ENCODE data around the gene MUSTN1.

The MUSTN1 gene

DNA sequence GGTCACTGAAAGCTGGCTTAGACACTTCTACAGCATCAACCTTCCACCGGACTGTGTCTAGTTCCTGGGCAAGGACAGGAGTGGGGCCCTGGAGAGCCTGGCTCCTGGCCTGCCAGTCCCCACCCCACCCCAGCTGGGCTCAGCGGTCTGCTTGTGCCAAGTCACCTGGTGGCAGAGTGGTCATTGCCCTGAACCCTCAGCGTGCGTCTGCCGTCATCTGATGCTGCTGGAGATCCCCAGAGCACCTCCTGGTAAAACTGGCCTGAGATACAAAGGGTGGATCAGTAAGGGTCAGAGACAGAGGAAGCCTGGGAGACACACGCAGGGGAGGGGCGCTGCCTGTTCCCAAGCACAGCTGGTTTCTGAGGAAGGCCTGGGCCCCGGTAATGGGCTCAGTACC lies 21.0 kb downstream of the MUSTN1 start:
- no peak overlapping the region for H3K4me3 ChIP-seq (replicated peaks; ENCODE audit: low read depth, low read length)
- TF ChIP-seq, protein P1, sequence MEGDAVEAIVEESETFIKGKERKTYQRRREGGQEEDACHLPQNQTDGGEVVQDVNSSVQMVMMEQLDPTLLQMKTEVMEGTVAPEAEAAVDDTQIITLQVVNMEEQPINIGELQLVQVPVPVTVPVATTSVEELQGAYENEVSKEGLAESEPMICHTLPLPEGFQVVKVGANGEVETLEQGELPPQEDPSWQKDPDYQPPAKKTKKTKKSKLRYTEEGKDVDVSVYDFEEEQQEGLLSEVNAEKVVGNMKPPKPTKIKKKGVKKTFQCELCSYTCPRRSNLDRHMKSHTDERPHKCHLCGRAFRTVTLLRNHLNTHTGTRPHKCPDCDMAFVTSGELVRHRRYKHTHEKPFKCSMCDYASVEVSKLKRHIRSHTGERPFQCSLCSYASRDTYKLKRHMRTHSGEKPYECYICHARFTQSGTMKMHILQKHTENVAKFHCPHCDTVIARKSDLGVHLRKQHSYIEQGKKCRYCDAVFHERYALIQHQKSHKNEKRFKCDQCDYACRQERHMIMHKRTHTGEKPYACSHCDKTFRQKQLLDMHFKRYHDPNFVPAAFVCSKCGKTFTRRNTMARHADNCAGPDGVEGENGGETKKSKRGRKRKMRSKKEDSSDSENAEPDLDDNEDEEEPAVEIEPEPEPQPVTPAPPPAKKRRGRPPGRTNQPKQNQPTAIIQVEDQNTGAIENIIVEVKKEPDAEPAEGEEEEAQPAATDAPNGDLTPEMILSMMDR (IDR thresholded peaks at IDR 0.05; ENCODE audit: low read length, missing control alignments), result no peak
- DNase-seq (ENCODE audit: low read depth), result no peak

DNA sequence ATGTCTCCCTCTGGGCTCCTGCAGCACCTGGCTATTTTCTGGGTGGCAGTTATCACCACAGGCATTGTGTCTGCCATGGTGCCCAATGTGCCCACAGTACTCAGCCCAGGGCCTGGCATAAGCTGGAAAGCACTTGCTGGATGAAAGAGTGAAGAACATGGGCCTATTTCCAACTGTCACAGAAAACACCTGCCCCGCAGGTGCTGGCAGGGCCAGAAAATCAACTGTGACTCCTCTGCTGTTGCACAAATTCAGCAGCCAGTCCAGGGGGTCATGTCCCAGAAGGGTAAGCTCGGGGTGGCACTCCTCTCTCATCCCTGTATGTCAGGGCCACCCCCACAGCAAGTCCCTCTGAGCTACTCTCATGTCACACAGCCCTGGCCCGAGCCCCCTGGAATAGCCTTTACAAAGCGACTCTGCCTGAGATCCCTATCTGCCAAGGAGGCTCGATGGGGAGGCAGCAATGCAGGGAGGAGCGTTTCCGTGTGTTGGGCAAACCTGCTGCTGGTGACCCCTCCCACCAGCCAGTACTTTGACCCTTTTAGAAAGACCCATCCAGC lies 23.3 kb downstream of the MUSTN1 start:
- TF ChIP-seq, protein P1 (IDR thresholded peaks at IDR 0.05; ENCODE audit: low read length, missing control alignments), result no peak
- no peak for DNase-seq (ENCODE audit: low read depth)
- H3K4me3 ChIP-seq (replicated peaks; ENCODE audit: low read depth, low read length), result no peak overlapping the region

DNA sequence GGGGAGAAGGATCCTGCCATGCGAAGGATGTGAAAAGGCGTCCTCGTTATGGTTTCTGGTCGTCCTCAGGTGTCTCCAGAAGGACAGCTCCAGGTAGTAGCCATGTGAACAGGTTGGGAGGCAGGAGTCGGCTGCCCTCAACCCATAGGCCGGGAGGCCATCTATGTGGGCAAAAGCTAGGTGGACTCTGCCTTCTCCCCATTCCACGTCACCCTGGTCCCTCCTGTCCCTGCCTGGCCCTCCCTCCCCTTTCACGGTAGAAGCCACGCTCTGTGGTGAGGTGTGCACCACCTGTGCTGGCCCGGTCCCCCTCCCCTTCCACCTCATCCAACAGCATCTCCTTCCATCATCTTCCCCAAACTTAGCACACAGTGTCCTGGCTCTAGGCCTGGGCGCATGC lies 23.9 kb downstream of the MUSTN1 start:
- TF ChIP-seq, protein P1 (IDR thresholded peaks at IDR 0.05; ENCODE audit: low read length, missing control alignments), result no peak
- H3K4me3 ChIP-seq (replicated peaks; ENCODE audit: low read depth, low read length), result no peak overlapping the region
- no peak for DNase-seq (ENCODE audit: low read depth)

DNA sequence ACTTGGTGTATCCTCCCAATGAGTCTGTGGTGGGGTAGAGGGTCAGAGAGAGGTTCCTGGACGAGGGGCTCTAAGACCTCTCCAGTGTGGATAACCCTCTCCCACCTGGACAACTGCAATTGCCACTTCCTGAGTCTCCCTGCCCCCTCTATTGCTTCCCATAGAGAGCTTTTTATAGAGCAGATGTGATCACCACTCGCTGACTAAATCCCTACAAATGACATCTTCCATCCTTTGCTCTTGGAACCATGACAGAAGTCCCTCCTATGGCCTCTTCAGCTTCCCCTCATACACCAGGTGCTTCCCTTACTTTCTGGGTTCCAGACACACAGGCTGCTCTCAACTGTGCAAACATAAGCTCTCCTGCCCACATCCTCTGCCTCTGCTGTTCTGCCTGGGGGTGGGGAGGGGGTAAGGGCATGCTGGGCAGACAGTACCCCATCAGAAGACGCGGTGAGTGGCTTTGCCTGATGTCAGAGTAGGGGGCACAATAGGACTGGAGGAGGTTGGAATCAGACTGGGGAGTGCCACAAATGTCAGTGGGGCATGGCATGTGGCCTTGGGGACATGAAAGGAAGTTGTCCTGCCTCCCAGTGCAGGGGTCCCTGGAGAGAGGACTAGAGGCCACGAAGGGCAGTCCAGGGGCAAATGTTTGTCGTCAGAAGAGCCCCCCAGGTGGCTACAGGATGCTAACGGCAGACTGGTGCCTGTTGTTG lies 25.0 kb downstream of the MUSTN1 start:
- DNase-seq (ENCODE audit: low read depth), result no peak
- TF ChIP-seq, protein P1 (IDR thresholded peaks at IDR 0.05; ENCODE audit: low read length, missing control alignments), result no peak
- H3K4me3 ChIP-seq (replicated peaks; ENCODE audit: low read depth, low read length), result no peak overlapping the region

DNA sequence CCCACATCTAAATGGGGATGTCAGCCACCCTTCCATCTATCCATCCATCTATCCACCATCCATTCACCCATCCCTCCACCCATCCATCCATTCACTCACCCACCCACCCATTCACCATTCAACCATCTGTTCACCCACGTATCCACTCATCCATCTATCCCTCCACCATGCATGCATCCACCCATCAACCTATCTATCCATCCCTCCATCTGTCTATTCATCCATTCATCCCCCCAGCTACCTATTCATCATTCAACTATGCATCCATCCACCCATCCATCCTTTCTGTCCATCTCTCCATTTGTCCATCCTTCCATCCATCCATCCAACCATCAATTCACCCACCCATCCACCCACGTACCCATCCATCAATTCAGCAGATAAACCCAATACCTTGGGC lies 25.7 kb downstream of the MUSTN1 start:
- TF ChIP-seq, protein P1 (IDR thresholded peaks at IDR 0.05; ENCODE audit: low read length, missing control alignments), result no peak
- H3K4me3 ChIP-seq (replicated peaks; ENCODE audit: low read depth, low read length), result no peak overlapping the region
- no peak for DNase-seq (ENCODE audit: low read depth)

DNA sequence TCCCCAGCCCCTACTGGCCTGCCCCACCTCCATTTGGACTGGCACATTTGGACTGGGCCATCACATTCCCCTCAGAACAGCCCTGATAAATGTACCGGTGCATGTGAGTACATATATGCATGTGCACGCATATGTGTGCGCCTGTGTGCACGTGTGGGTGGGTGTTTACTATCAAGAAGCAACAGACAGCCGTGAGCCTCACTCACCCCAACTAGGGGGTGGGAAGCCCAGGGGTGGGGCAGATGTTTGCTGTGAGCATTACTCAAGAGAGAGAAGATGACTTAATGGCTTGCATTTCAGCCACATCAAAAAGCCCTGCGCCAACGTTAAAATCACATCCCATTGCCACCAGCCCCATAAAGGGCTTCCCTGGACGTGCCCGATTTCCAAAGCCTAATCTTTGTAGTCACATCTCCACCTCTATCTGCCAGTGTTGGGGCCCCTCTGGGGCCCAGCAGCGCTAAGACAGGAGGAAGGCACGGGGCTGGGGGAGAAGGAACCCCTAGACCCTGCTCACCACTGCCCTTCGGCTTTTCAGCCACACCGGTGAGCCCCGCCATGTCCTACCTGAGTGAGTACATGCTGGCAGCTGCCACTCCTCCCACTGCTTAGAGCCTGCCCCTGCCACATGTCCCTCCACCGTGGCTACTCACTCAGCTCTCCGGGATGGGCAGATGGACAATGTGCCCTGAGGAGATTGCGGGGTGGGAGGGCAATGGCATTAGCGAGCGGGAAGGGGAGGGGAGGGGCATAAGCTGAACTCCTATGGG lies 29.4 kb downstream of the MUSTN1 start:
- TF ChIP-seq, protein P1 (IDR thresholded peaks at IDR 0.05; ENCODE audit: low read length, missing control alignments), result no peak
- no peak overlapping the region for H3K4me3 ChIP-seq (replicated peaks; ENCODE audit: low read depth, low read length)
- DNase-seq (ENCODE audit: low read depth), result no peak
